Measurements from ENCODE around the gene PKD1. TPM values are rescaled to one million over a fixed set of nuclear protein-coding genes. Genes with fewer than 3 reads are reported as not detected.
A peak's percentile ranks its signal among the peaks of the same experiment; 100 is the strongest.

PKD1 gene
- total RNA-seq, 1 experiment from 2014 or later = 137 TPM

GRCh38 chr16:2156849-2157224 lies 21.1 kb upstream of the PKD1 start:
- Histone ChIP-seq H3K9ac (ENCODE audit: low read length) (peak overlapping the region; percentile 98), H3K4me1 (ENCODE audit: control insufficient read depth in 1 of 2, insufficient read depth in 2 of 2, low read length in 2 of 2) (peaks cover 44 to 73% of the 10 kb centered on the region in 2 experiments), H3K36me3 (ENCODE audit: control insufficient read depth in 1 of 2, insufficient read depth in 2 of 2, low read length in 2 of 2) (peaks cover 0 to 32% of the 10 kb centered on the region in 2 experiments; a peak in 2 of 4 replicates), H4K20me1 (ENCODE audit: insufficient read depth) (no peaks in the 10 kb centered on the region), H3K4me2 (ENCODE audit: low read length) (peak overlapping the region; percentile 97), H3K27me3 (ENCODE audit: insufficient read depth, low read length) (no peaks in the 10 kb centered on the region), H3K4me3 (replicated peaks in 1 of 2; ENCODE audit: low read depth in 1 of 2, low read length in 2 of 2) (peak overlapping the region; percentile 98 to 100), H3K27ac (ENCODE audit: low read depth, low read length) (peak overlapping the region; percentile 80), H3K79me2 (ENCODE audit: insufficient read depth, low read length) (peaks cover 92% of the 10 kb centered on the region), H2AFZ (ENCODE audit: low read depth, low read length, poor library complexity, severe bottlenecking) (no peak overlapping the region), H3K9me3 (ENCODE audit: control insufficient read depth in 1 of 2, insufficient read depth in 1 of 2, low read depth in 1 of 2, low read length in 2 of 2) (no peaks in the 10 kb centered on the region), H3K9me2 (ENCODE audit: insufficient read depth) (no peaks in the 10 kb centered on the region)
- TF ChIP-seq FOSL1 (IDR thresholded peaks at IDR 0.05; ENCODE audit: low read depth) (no peak), CBX3 (IDR thresholded peaks at IDR 0.05; ENCODE audit: low read depth) (no peak), ZFX (IDR thresholded peaks at IDR 0.05) (no peak), POLR2AphosphoS5 (IDR thresholded peaks at IDR 0.05; ENCODE audit: low read depth, low read length) (no peak), TCF7L2 (IDR thresholded peaks at IDR 0.05; ENCODE audit: borderline replicate concordance, extremely low read depth, insufficient read depth, insufficient read length) (no peak), ELF1 (IDR thresholded peaks at IDR 0.05; ENCODE audit: borderline replicate concordance, low read depth) (no peak), JUND (IDR thresholded peaks at IDR 0.05) (no peak), EZH2phosphoT487 (IDR thresholded peaks at IDR 0.05; ENCODE audit: borderline replicate concordance) (no peak), EGR1 (IDR thresholded peaks at IDR 0.05; ENCODE audit: low read depth) (no peak), SIN3A (IDR thresholded peaks at IDR 0.05; ENCODE audit: low read depth) (no peak), ZNF274 (IDR thresholded peaks at IDR 0.05; ENCODE audit: low read depth, low read length) (no peak), EZH2 (IDR thresholded peaks at IDR 0.05) (no peak), REST (IDR thresholded peaks at IDR 0.05; ENCODE audit: low read depth) (no peak), CTCF (IDR thresholded peaks at IDR 0.05 in 2 of 3, conservative IDR thresholded peaks at IDR 0.05 in 1 of 3; ENCODE audit: borderline replicate concordance in 1 of 3, insufficient read depth in 1 of 3, low read depth in 2 of 3, low read length in 2 of 3) (no peak), SP1 (IDR thresholded peaks at IDR 0.05; ENCODE audit: low read depth) (no peak), ATF3 (IDR thresholded peaks at IDR 0.05) (no peak), MAX (IDR thresholded peaks at IDR 0.05) (no peak), RAD21 (IDR thresholded peaks at IDR 0.05; ENCODE audit: low read depth) (no peak), POLR2A (IDR thresholded peaks at IDR 0.05; ENCODE audit: borderline replicate concordance, extremely low read depth, insufficient read depth, insufficient read length) (no peak)
- RAD21 ChIA-PET (ENCODE audit: low non-redundant PET in 1 of 2, low total read pairs in 2 of 2, uncharacterized antibody in 2 of 2, unreplicated experiment in 2 of 2) = no interaction called here
- POLR2A ChIA-PET = no interaction called here
- intact Hi-C loops (cut with micrococcal nuclease) = loop anchor here (5.0 kb wide), 1 partner anchor 865 kb away; the partner anchor contains the start of genes HCFC1R1, THOC6 and TNFRSF12A
- DNase-seq (ENCODE audit: low read depth, low spot score) (no peak), ATAC-seq (no peak)
- BruUV-seq (replicated peaks) = no TSS peak
- CTCF ChIA-PET = no interaction called here

Data from HCT116 (cell line).